Heart right ventricle (tissue), 16 donors: Measurements from ENCODE around the gene WIPF1. TPM values are rescaled to one million over a fixed set of nuclear protein-coding genes. Genes with fewer than 3 reads are reported as not detected.

Experiments
- ATAC-seq, 8 donors: fragments of 200-7000 bp; cut with Tn5 transposase; one replicate each; pipeline ENCODE4 v1.9.1; 2020; ENCODE audit warnings: mild to moderate bottlenecking in 8 of 8, moderate library complexity in 8 of 8, moderate number of reproducible peaks in 1 of 8
- DNase-seq, 2 donors: peaks; one replicate each; pipeline ENCODE4 v3.0.0-alpha.2; 2020
- H3K27ac ChIP-seq, 10 donors: fragments of 200-600 bp; sonication (generic) in 2 of 10; one replicate each; pipeline versions ENCODE4 v1.5.0 to v1.8.0; 2020 to 2022; ENCODE audit warnings: mild to moderate bottlenecking in 3 of 10
- H3K27me3 ChIP-seq, 7 donors: fragments of 200-600 bp; one replicate each; pipeline ENCODE4 v1.8.0; 2021 to 2022; ENCODE audit warnings: mild to moderate bottlenecking in 2 of 7
- H3K36me3 ChIP-seq, 9 donors: fragments of 200-600 bp; sonication (generic) in 1 of 9; one replicate each; pipeline versions ENCODE4 v1.5.0 to v1.8.0; 2020 to 2022; ENCODE audit warnings: mild to moderate bottlenecking in 2 of 9
- H3K4me1 ChIP-seq, 9 donors: fragments of 200-600 bp; sonication (generic) in 1 of 9; one replicate each; pipeline versions ENCODE4 v1.5.0 to v1.8.0; 2020 to 2022; ENCODE audit warnings: mild to moderate bottlenecking in 4 of 9
- H3K4me3 ChIP-seq, 10 donors: fragments of 200-600 bp; sonication (generic) in 2 of 10; one replicate each; pipeline versions ENCODE4 v1.5.0 to v1.8.0; 2020 to 2022; ENCODE audit warnings: mild to moderate bottlenecking in 7 of 10, moderate library complexity in 2 of 10
- H3K9me3 ChIP-seq, 11 donors: fragments of 200-600 bp in 10 of 11; sonication (generic) in 2 of 11; one replicate each; pipeline versions ENCODE4 v1.5.0 to v1.8.0; 2013 to 2022; ENCODE audit warnings: mild to moderate bottlenecking in 2 of 11, control low read depth in 1 of 11, moderate library complexity in 1 of 11
- CTCF ChIP-seq, 9 donors: fragments of 200-600 bp; sonication (generic) in 2 of 9; IDR thresholded peaks; one replicate each; pipeline versions ENCODE4 v1.5.0 to v1.8.0; 2021 to 2022; ENCODE audit warnings: antibody characterized with exemption in 9 of 9, mild to moderate bottlenecking in 5 of 9, moderate library complexity in 1 of 9
- WGBS, 2 donors: extraction: QIAGEN DNeasy Blood & Tissue Kit; methylation state at CpG; one replicate each; pipeline ENCODE4 v1.1.7; 2013; ENCODE audit warnings: inconsistent platforms in 1 of 2; 5-methylcytosine and 5-hydroxymethylcytosine counted together
- intact Hi-C, 10 donors: fragments of 100-400 bp; cut with DNase I; formaldehyde crosslinking; loops; one replicate each; pipeline versions ENCODE4 v1.11.1 to v1.14.2; 2022
- polyA plus RNA-seq, 2 donors: library from polyadenylated mRNA; stranded (reverse); fragments of 200-250 nt; gene quantifications; one replicate each; pipeline ENCODE4 v1.2.3, GENCODE V29; 2013
- total RNA-seq, 10 donors: library from RNA; stranded (reverse); fragmentation: NEBNext Ultra II Directional in 3 of 10; extraction: Animal tissue kit (Norgen Biotek cat#: 25700) in 3 of 10; gene quantifications; one replicate each; pipeline versions ENCODE4 v1.2.1 to v1.2.4, GENCODE V29; 2021 to 2023
- donor health status: Arrhythmogenic right ventricular cardiomyopathy.
- donor health status: ischemic (EF 13 %, LVEDD 7.1; RV severe dilation, severe dysfunction).
- donor health status: healthy with polysubstance abuse.
- donor health status: DM: no; HTN: yes; CAD: no.
- donor health status: DM: no; HTN: no; CAD: no.
- donor health status: ischemic (EF 25% LVEDD 6.9; RV normal size, moderate dysfunction).
- donor health status: ischemic (EF 25% LVEDD 5.7; RV mildly dilated, moderate dysfunction).
- donor health status: healthy.
- donor health status: DM: yes; HTN: yes; CAD: no.
- donor health status: Ischemic cardiomyopathy.
- donor health status: ischemic (EF 35%, LVEDD 5.7; RV mildly dilated, moderate dysfunction).
- donor health status: nonischemic (EF 11% LVEDD 7.7; RV severe dilation, severe dysfunction).
- donor health status: DM: yes; HTN: yes; CAD: no.
- donor health status: PGD.
- donor health status: ischemic (EF 29% LVEDD 5.4; RV normal size, mild dysfunction).
- donor health status: nonischemic (EF 23%, LVEDD 6.1; RV moderate dilation, normal function).

The WIPF1 gene
- total and polyA plus RNA-seq, 12 donors, result 9.1 to 48.1 (median 15.6) TPM

- 91 to 92% methylated on average over 6 of the region's 6 CpGs for WGBS, 2 donors
- Histone ChIP-seq H3K36me3 (peaks cover 0 to 14% (median 0%) of the 10 kb centered on the region in 9 donors), H3K27me3 (no peaks in the 10 kb centered on the region), H3K9me3 (no peaks in the 10 kb centered on the region), H3K27ac (peak overlapping the region in 3 of 10 donors; percentile 28 to 98 (median 37)), H3K4me1 (peaks cover 0 to 92% (median 18%) of the 10 kb centered on the region in 9 donors), H3K4me3 (no peak overlapping the region)
- ATAC-seq (no peak), DNase-seq (no peak)
- no peak for TF ChIP-seq CTCF (IDR thresholded peaks at IDR 0.05)
- intact Hi-C loops, result loop anchor here in 1 of 10 donors (10.0 kb wide), 1 partner anchor 115 kb away; the partner anchor contains the start of gene GPR155
Measured at GRCh38 chr2:174599310-174599921, 1.8 kb upstream of the WIPF1 start.

DNA sequence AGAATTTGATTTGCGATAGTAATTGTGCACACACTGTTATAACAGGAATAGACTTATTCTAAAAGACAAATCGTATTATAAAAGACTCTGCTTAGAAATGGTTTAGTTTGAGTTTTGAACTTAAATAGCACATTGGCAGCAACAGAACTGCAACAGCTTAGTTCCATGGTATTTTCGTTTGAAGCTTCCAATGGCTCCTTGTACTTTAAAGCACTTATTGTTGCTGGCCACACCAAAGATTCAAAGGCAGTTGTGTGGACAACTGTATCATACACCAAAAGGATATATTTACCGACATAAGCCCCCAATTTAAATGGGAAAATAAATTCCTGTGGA is 627 bp downstream of the WIPF1 start:
- Histone ChIP-seq H3K9me3 (no peaks in the 10 kb centered on the region), H3K27me3 (no peaks in the 10 kb centered on the region), H3K36me3 (peaks cover 0 to 13% (median 0%) of the 10 kb centered on the region in 9 donors), H3K4me1 (peaks cover 0 to 98% (median 24%) of the 10 kb centered on the region in 9 donors), H3K27ac (peak overlapping the region in 8 of 10 donors; percentile 3 to 98 (median 62)), H3K4me3 (peak overlapping the region in 6 of 10 donors; percentile 2 to 52 (median 30))
- WGBS, 2 donors, result 81 to 85% methylated on average over 4 of the region's 4 CpGs
- no peak for DNase-seq
- ATAC-seq, result no peak
- TF ChIP-seq CTCF (IDR thresholded peaks at IDR 0.05), result no peak
- intact Hi-C loops, result loop anchor here in 1 of 10 donors (10.0 kb wide), 1 partner anchor 112 kb away; the partner anchor contains the start of gene GPR155

GRCh38 chr2:174595891-174596397 is 1.7 kb downstream of the WIPF1 start:
- TF ChIP-seq CTCF (IDR thresholded peaks at IDR 0.05), result no peak
- intact Hi-C loops, result loop anchor here in 1 of 10 donors (10.0 kb wide), 1 partner anchor 111 kb away; the partner anchor contains the start of gene GPR155

GRCh38 chr2:174595116-174595809 is 2.3 kb downstream of the WIPF1 start:
- Histone ChIP-seq H3K9me3 (no peaks in the 10 kb centered on the region), H3K4me3 (peak overlapping the region in 4 of 10 donors; percentile 9 to 52 (median 24)), H3K27ac (peak overlapping the region in 6 of 10 donors; percentile 15 to 98 (median 62)), H3K27me3 (no peaks in the 10 kb centered on the region), H3K4me1 (peaks cover 0 to 97% (median 31%) of the 10 kb centered on the region in 9 donors), H3K36me3 (peaks cover 0 to 14% (median 0%) of the 10 kb centered on the region in 9 donors)
- no peak for TF ChIP-seq CTCF (IDR thresholded peaks at IDR 0.05)
- intact Hi-C loops, result loop anchor here in 1 of 10 donors (10.0 kb wide), 1 partner anchor 110 kb away; the partner anchor contains the start of gene GPR155
- ATAC-seq (no peak), DNase-seq (no peak)
- WGBS, 2 donors, result 77 to 86% methylated on average over 3 of the region's 3 CpGs

More at GRCh38 chr2:174595891-174596397, 1.7 kb downstream of the WIPF1 start:
- Histone ChIP-seq H3K9me3 (no peaks in the 10 kb centered on the region), H3K36me3 (peaks cover 0 to 10% (median 0%) of the 10 kb centered on the region in 9 donors), H3K4me3 (peak overlapping the region in 4 of 10 donors; percentile 9 to 52 (median 34)), H3K4me1 (peaks cover 0 to 97% (median 24%) of the 10 kb centered on the region in 9 donors), H3K27ac (peak overlapping the region in 6 of 10 donors; percentile 11 to 98 (median 59)), H3K27me3 (no peaks in the 10 kb centered on the region)
- DNase-seq, result no peak
- no peak for ATAC-seq
- WGBS, 2 donors, result 57 to 62% methylated on average over 2 of the region's 2 CpGs
